Heart left ventricle (tissue), 13 donors: Measurements from ENCODE around the gene OPHN1.

Experiments used
- CTCF ChIP-seq, 12 donors: fragments of 200-600 bp; sonication (generic) in 4 of 12; IDR thresholded peaks; one replicate each; pipeline versions ENCODE4 v1.5.0 to v1.8.0; 2018 to 2022; ENCODE audit warnings: antibody characterized with exemption in 12 of 12, mild to moderate bottlenecking in 5 of 12
- POLR2A ChIP-seq, 2 donors: fragments of 450-650 bp; IDR thresholded peaks; one replicate each; pipeline ENCODE4 v1.6.1; 2017; ENCODE audit warnings: antibody characterized with exemption in 2 of 2, mild to moderate bottlenecking in 2 of 2, moderate library complexity in 2 of 2
- donor health status: ischemic (EF 13 %, LVEDD 7.1; RV severe dilation, severe dysfunction).
- donor health status: DM: no; HTN: yes; CAD: no.
- donor health status: DM: no; HTN: no; CAD: no.
- donor health status: ischemic (EF 25% LVEDD 6.9; RV normal size, moderate dysfunction).
- donor health status: ischemic (EF 25% LVEDD 5.7; RV mildly dilated, moderate dysfunction).
- donor health status: ischemic (EF 35%, LVEDD 5.7; RV mildly dilated, moderate dysfunction).
- donor health status: nonischemic (EF 11% LVEDD 7.7; RV severe dilation, severe dysfunction).
- donor health status: DM: yes; HTN: yes; CAD: no.
- donor health status: PGD.
- donor health status: ischemic (EF 29% LVEDD 5.4; RV normal size, mild dysfunction).
- donor health status: nonischemic (EF 23%, LVEDD 6.1; RV moderate dilation, normal function).

DNA sequence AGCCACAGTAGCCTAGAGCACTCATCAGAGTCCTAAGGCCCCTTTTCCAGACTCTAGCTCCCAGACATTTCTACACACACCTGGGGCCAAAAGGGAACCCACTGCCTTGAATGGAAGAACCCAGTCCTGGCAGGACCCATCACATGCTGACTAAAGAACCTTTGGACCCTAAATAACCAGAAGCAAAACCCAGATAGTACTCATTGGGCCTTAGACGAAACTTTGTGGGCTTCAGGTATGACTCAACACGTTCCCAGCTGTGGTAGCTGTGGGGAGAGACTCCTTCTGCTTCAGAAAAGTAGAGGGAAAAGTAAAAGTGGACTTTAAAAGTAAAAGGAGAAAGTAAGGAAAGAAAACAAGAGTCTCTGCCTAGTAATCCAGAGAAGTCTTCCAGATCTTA lies 311.5 kb downstream of the OPHN1 start:
- no peak for TF ChIP-seq CTCF (IDR thresholded peaks at IDR 0.05)
- TF ChIP-seq POLR2A (IDR thresholded peaks at IDR 0.05), result no peak
